GM12865 (cell line): ENCODE data around the gene BORCS5.

Experiments used
- DNase-seq: peaks from one replicate; pipeline ENCODE4 v3.0.0; 2010; ENCODE audit warnings: low read depth
- H3K4me3 ChIP-seq: 2 replicates; pipeline ENCODE4 v1.5.1; 2011; ENCODE audit warnings: mild to moderate bottlenecking, low read depth, low read length, control low read depth
- CTCF ChIP-seq: IDR thresholded peaks from 2 replicates; pipeline ENCODE4 v1.5.1; 2011; ENCODE audit warnings: low read length, control low read depth, low read depth, inconsistent platforms; ENCODE audit not compliant: insufficient read depth; ENCODE audit errors: missing control alignments

BORCS5 gene

GRCh38 chr12:12379831-12380730 lies 23.2 kb downstream of the BORCS5 start:
- TF ChIP-seq CTCF: no peak
- no peak overlapping the region for H3K4me3 ChIP-seq
- DNase-seq: peak; percentile 61

- no peak for TF ChIP-seq CTCF
- H3K4me3 ChIP-seq: no peak overlapping the region
Measured at GRCh38 chr12:12380949-12381593, 24.2 kb downstream of the BORCS5 start.

GRCh38 chr12:12381982-12382381 lies 25.1 kb downstream of the BORCS5 start:
- DNase-seq: no peak
- no peak overlapping the region for H3K4me3 ChIP-seq
- TF ChIP-seq CTCF: no peak

More at GRCh38 chr12:12380949-12381593, 24.2 kb downstream of the BORCS5 start:
- DNase-seq: no peak

- DNase-seq: peak; percentile 35
- H3K4me3 ChIP-seq: no peak overlapping the region
- TF ChIP-seq CTCF: no peak
Measured at GRCh38 chr12:12384571-12385340, 27.9 kb downstream of the BORCS5 start.

GRCh38 chr12:12387501-12387900 lies 30.6 kb downstream of the BORCS5 start:
- DNase-seq: no peak
- no peak for TF ChIP-seq CTCF
- no peak overlapping the region for H3K4me3 ChIP-seq

- DNase-seq: no peak
- no peak for TF ChIP-seq CTCF
Measured at GRCh38 chr12:12392413-12392812, 35.5 kb downstream of the BORCS5 start.

More at GRCh38 chr12:12392413-12392812, 35.5 kb downstream of the BORCS5 start:
- H3K4me3 ChIP-seq: no peak overlapping the region
